GM06990 (cell line): ENCODE measurements around the gene GHRH.

ENCODE experiments used
- DNase-seq: peaks from one replicate; pipeline ENCODE4 v3.0.0-alpha.2; 2011; ENCODE audit not compliant: insufficient read length; ENCODE audit errors: extremely low read depth
- H3K27me3 ChIP-seq: replicated peaks from 2 replicates; pipeline ENCODE4 v1.6.0; 2011; ENCODE audit warnings: low read length; ENCODE audit not compliant: control insufficient read depth, insufficient read depth
- H3K36me3 ChIP-seq: 2 replicates; pipeline ENCODE4 v1.5.1; 2011; ENCODE audit warnings: low read length; ENCODE audit not compliant: control insufficient read depth, insufficient read depth
- H3K4me3 ChIP-seq: replicated peaks from 2 replicates; pipeline ENCODE4 v1.5.1; 2011; ENCODE audit warnings: low read depth, mild to moderate bottlenecking, control low read depth, low read length
- CTCF ChIP-seq: IDR thresholded peaks from 2 replicates; pipeline ENCODE4 v1.5.1; 2011; ENCODE audit warnings: low read length, control low read depth, mild to moderate bottlenecking, inconsistent platforms; ENCODE audit not compliant: insufficient read depth, poor library complexity, severe bottlenecking

The GHRH gene

GRCh38 chr20:37299718-37300528 lies 38.3 kb upstream of the GHRH start:
- Histone ChIP-seq H3K36me3 (peaks cover 19% of the 10 kb centered on the region), H3K4me3 (no peak overlapping the region), H3K27me3 (no peaks in the 10 kb centered on the region)
- no peak for DNase-seq
- TF ChIP-seq CTCF = no peak

GRCh38 chr20:37298190-37298939 lies 36.8 kb upstream of the GHRH start:
- Histone ChIP-seq H3K27me3 (no peaks in the 10 kb centered on the region), H3K36me3 (peaks cover 12% of the 10 kb centered on the region), H3K4me3 (no peak overlapping the region)
- DNase-seq = no peak
- TF ChIP-seq CTCF = no peak

GRCh38 chr20:37297066-37297736 lies 35.6 kb upstream of the GHRH start:
- H3K27me3 ChIP-seq = no peaks in the 10 kb centered on the region
- DNase-seq = no peak
- no peak overlapping the region for H3K4me3 ChIP-seq
- TF ChIP-seq CTCF = no peak
- peaks cover 12% of the 10 kb centered on the region for H3K36me3 ChIP-seq

DNA sequence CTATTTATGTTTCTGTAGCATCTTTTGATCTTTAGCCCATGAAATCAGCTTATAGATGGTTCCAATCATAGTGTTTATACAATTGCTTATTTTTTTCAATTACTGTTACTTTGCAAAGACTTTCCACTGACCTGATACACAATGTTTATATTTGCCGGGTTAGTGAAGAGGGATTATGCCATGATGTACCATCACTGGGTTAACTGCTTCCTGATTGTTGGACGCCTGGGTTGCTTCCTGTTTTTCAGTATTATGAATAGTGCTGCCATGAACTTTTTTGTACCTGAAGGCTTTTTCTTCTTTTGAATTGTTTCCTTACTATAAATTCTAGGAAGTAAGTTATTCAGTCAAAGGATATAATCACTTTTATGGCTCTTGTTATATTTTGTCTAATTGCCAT lies 34.8 kb upstream of the GHRH start:
- H3K27me3 ChIP-seq = no peaks in the 10 kb centered on the region

DNA sequence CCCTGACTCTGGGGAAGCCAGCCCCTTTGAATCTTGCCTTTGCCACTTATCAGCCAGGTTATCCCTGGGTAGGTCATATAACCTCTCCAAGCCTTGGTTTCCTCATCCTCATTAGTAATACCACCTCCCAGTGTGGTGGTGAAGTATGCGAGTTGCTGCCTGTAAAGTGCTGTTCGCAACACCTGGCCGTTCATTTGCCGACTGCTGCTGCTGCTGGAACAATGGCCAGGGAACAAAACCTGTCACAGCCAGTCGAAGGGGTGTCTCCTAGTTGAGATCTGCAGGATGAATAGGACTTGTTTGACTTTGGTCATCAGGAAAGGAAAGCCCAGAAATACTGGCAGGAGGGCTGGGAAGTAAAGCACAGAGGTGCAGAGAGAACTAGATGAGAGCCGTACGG lies 34.0 kb upstream of the GHRH start:
- peaks cover 4% of the 10 kb centered on the region for H3K36me3 ChIP-seq
- no peak for TF ChIP-seq CTCF
- no peak overlapping the region for H3K4me3 ChIP-seq
- DNase-seq = no peak
- no peaks in the 10 kb centered on the region for H3K27me3 ChIP-seq

More for the DNA sequence above, 34.8 kb upstream of the GHRH start:
- Histone ChIP-seq H3K36me3 (peaks cover 5% of the 10 kb centered on the region), H3K4me3 (no peak overlapping the region)
- DNase-seq = no peak
- TF ChIP-seq CTCF = no peak
